ENCODE results near the gene MDC1. TPM values are rescaled to one million over a fixed set of nuclear protein-coding genes. Genes with fewer than 3 reads are reported as not detected.

MDC1 gene
- total and polyA plus RNA-seq, 2 experiments from 2014 or later = 17.2 to 32.7 TPM

GRCh38 chr6:30709101-30709868 is 7.8 kb downstream of the MDC1 start:
- Histone ChIP-seq H3K79me2 (replicated peaks; ENCODE audit: insufficient read depth) (no peaks in the 10 kb centered on the region), H3K4me3 (no peak overlapping the region), H3K4me1 (ENCODE audit: insufficient read depth) (no peaks in the 10 kb centered on the region), H4K20me1 (replicated peaks; ENCODE audit: insufficient read depth) (peaks cover 14% of the 10 kb centered on the region), H3K9me2 (ENCODE audit: insufficient read depth) (no peaks in the 10 kb centered on the region), H3F3A (replicated peaks; ENCODE audit: low read depth) (0 out of 2 replicates have a peak, but pooled peaks cover 3% of the 10 kb centered on the region), H3K27ac (ENCODE audit: low read depth) (no peak overlapping the region), H2AFZ (no peak overlapping the region), H3K36me3 (ENCODE audit: insufficient read depth) (peaks cover 35% of the 10 kb centered on the region), H3K4me2 (no peak overlapping the region), H3K27me3 (ENCODE audit: insufficient read depth) (no peaks in the 10 kb centered on the region)
- peaks cover 7% of the 10 kb centered on the region for H3K4me1 Mint-ChIP-seq
- DNase-seq (ENCODE audit: low spot score) = no peak
- peaks cover 83% of the 10 kb centered on the region for H3K36me3 Mint-ChIP-seq (ENCODE audit: low read depth)
- no peak for ATAC-seq
- H3K27ac Mint-ChIP-seq = no peak overlapping the region
- no peaks in the 10 kb centered on the region; the same call in 1 of the 3 replicates for H3K9me3 Mint-ChIP-seq
- TF ChIP-seq NANOG (IDR thresholded peaks at IDR 0.05; ENCODE audit: borderline replicate concordance) (no peak), STAT1 (IDR thresholded peaks at IDR 0.05; ENCODE audit: unreplicated experiment) (no peak)
- peaks cover 3% of the 10 kb centered on the region for H3K27me3 Mint-ChIP-seq (ENCODE audit: insufficient read depth, low read depth, poor library complexity)
- H3K4me3 Mint-ChIP-seq = no peak overlapping the region

GRCh38 chr6:30707281-30707850 is 9.7 kb downstream of the MDC1 start:
- Mint-ChIP-seq H3K27ac (peak overlapping the region; percentile 32; the same call in 1 of the 2 replicates), H3K9me3 (no peaks in the 10 kb centered on the region; the same call in 1 of the 3 replicates), H3K4me1 (peaks cover 7% of the 10 kb centered on the region), H3K36me3 (ENCODE audit: low read depth) (peaks cover 83% of the 10 kb centered on the region), H3K4me3 (no peak overlapping the region; the same call in 2 of the 3 replicates), H3K27me3 (ENCODE audit: insufficient read depth, low read depth, poor library complexity) (peaks cover 8% of the 10 kb centered on the region)
- Histone ChIP-seq H3K36me3 (ENCODE audit: insufficient read depth) (peaks cover 22% of the 10 kb centered on the region), H3K9me2 (ENCODE audit: insufficient read depth) (no peaks in the 10 kb centered on the region), H3K4me3 (no peak overlapping the region), H3K79me2 (replicated peaks; ENCODE audit: insufficient read depth) (no peaks in the 10 kb centered on the region), H3K4me1 (ENCODE audit: insufficient read depth) (no peaks in the 10 kb centered on the region), H3F3A (replicated peaks; ENCODE audit: low read depth) (0 out of 2 replicates have a peak, but pooled peaks cover 3% of the 10 kb centered on the region), H4K20me1 (replicated peaks; ENCODE audit: insufficient read depth) (peaks cover 12% of the 10 kb centered on the region), H2AFZ (no peak overlapping the region), H3K27ac (ENCODE audit: low read depth) (no peak overlapping the region), H3K4me2 (no peak overlapping the region), H3K27me3 (ENCODE audit: insufficient read depth) (no peaks in the 10 kb centered on the region)
- no peak for TF ChIP-seq CREB1 (CRISPR knock-in tag; IDR thresholded peaks at IDR 0.05; ENCODE audit: low read depth)
- TF ChIP-seq CTCF (conservative IDR thresholded peaks at IDR 0.05; ENCODE audit: low read depth in 2 of 2) = no peak
- no peak for TF ChIP-seq ETS1 (IDR thresholded peaks at IDR 0.05)
- TF ChIP-seq EZH2 (IDR thresholded peaks at IDR 0.05; ENCODE audit: low read depth, unreplicated experiment) = no peak
- no peak for TF ChIP-seq ZNF114 (CRISPR knock-in tag; IDR thresholded peaks at IDR 0.05)
- no peak for TF ChIP-seq EZH2phosphoT487 (IDR thresholded peaks at IDR 0.05; ENCODE audit: unreplicated experiment)
- TF ChIP-seq ZNF462 (CRISPR knock-in tag; IDR thresholded peaks at IDR 0.05) = no peak
- DNase-seq (ENCODE audit: low spot score) (no peak), ATAC-seq (no peak)
